HL-60 (cell line): Measurements from ENCODE around the gene CRNKL1.

Experiments
- CTCF ChIP-seq: IDR thresholded peaks from one replicate; pipeline ENCODE4 v1.5.1; 2011; ENCODE audit warnings: low read length, control low read depth, inconsistent platforms; ENCODE audit not compliant: insufficient read depth
- GABPA ChIP-seq: IDR thresholded peaks from 2 replicates; pipeline ENCODE4 v1.6.1; 2012; ENCODE audit warnings: low read depth
- POLR2AphosphoS5 ChIP-seq: IDR thresholded peaks from 2 replicates; pipeline ENCODE4 v1.6.1; 2012; ENCODE audit warnings: low read depth
- SPI1 ChIP-seq: IDR thresholded peaks from 2 replicates; pipeline ENCODE4 v1.6.1; 2012; ENCODE audit warnings: low read depth, mild to moderate bottlenecking, borderline replicate concordance

- TF ChIP-seq POLR2AphosphoS5 (no peak), SPI1 (no peak), CTCF (no peak), GABPA (no peak)
Measured at GRCh38 chr20:20085071-20085470, 32.8 kb upstream of the CRNKL1 start.
